NCI-H187 (cell line): Measurements from ENCODE around the gene TIMM9.
"Not testable (repeated sequence)": the region's sequence is repeated elsewhere in the genome, so short reads cannot be mapped to it uniquely, and the experiment has no call there.

ENCODE experiments used
- DNase-seq, 2 experiments: peaks; one replicate each; lab custom pipeline; 2025; lab: John Stamatoyannopoulos, UW

Gene TIMM9

DNA sequence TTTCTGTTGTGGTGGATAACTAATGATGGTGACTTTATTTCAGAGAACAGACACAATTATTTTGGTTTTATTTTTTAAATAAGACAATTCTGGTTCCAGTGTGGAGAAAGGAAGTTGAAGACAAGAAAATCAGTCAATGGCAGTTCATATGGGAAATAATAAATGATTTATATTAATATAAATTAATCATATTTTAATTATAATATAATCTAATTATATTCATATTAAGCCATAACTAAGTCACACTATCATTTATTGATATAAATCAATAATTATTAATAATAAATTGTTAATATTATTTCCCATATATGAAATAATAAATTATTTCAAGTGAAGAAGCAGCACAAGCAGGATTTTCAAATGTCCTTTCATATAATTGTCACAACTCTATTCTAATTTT, 28.8 kb downstream of the TIMM9 start:
- DNase-seq: no peak

DNA sequence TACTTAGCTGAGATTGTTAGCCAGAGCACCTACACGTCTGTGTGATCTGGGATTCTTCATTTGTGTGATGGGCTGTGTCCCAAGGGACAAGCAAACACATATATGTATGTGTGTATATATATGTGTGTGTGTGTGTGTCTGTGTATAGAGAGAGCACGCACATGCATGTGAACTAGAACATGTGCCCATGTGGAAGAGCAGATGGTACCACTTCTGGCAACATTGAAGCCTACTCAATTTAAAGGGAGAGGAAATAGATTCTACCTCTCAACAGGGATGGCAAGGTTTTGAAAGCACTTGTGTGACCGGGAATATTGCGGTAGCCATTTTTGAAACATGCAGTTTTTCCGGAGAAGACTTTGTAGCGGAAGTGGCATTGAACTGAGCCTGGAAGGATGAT, 30.2 kb downstream of the TIMM9 start:
- DNase-seq: no peak

- DNase-seq: peak; percentile 18 to 41
Observed at GRCh38 chr14:58395812-58396788, 31.2 kb downstream of the TIMM9 start, which contains the start of gene TOMM20L. TOMM20L (plus strand) TSS chr14:58395930; CDS start chr14:58395958, 28 bp downstream.

DNA sequence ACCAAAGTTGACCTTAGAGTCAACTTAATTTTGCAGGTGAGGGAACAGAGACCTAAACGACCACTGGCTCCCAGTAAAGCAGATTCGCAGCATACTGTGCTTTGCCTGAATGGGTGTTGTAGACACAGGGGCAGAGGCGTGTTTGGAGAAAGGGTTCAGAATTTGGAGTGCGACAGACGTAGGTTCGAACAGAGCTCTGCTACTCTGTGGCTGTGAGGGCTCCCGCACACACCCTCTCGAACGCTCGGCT, 31.8 kb downstream of the TIMM9 start:
- no peak for DNase-seq

DNA sequence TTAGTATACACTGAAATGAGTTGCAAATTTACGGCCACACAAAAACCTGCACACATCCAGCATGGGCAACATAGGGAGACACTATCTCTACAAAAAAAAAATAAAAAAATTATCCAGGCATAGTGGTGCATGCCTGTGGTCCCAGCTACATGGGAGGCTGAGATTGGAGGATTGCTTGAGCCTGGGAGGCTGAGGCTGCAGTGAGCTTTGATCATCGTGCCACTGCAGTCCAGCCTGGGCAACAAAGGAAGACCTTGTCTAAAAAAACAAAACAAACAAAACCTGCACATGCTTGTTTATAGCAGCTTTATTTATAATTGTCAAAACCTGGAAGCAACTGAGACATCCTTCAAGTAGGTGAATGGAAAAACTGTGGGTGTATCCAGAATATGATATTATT, 36.5 kb downstream of the TIMM9 start:
- no peak for DNase-seq

DNA sequence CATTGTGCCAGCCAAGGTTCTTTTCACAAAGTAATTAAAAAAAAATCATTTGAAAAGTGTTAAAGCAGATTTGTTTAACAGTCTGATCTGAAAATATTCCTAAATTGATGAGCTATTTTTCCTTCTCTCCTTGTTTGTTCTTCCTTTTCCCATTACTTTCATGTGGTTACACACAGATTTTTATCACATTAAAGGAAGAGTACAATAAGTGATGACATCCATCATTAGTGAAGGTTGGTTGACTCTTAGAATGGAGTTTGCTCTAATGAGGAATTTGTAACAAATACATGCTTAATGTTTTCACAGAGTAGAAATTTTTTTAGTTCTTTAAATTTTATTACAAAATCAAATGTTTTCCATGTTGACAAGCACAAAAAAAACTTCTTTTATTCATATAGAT, 50.5 kb downstream of the TIMM9 start:
- DNase-seq: no peak

DNA sequence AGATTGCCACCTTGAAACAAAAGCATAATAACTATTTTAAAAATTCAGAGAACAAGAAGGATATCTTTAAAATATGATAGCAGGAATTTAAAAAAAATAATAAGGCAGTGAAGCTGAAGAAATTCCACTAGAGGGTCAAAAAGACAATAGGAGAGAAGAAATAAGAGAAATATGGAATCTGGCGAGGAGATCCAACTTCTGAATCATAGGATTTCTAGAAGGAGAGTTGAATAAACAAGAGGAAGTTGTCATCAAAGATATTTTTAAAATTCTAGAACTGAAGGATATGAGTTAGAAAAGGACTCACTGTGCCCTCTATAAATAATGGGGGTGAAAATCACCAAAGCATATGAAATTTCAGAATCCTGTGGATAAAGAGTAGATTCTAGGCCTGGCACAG, 58.4 kb downstream of the TIMM9 start:
- no peak for DNase-seq

DNA sequence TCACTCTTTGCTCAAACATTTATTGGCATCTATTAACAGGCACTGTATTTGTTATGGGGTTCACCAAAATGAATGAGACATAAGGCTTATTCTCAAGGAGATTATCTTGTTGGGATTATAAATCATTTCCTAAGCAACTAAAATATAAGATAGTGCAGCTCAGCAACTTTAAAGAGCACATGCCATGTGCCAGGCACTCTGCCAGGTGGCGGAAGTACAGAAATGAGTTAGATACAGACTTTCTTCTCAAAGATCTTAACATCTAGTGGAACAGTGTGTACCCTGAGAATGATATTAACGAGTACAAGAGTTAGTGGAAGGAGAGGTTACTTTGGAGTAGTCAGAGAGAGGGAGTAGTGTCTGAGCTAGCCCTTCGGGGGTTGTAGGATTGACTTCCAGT, 60.0 kb downstream of the TIMM9 start:
- DNase-seq: no peak

- no peak for DNase-seq
Observed at GRCh38 chr14:58364316-58364715, 63.0 kb downstream of the TIMM9 start.

DNA sequence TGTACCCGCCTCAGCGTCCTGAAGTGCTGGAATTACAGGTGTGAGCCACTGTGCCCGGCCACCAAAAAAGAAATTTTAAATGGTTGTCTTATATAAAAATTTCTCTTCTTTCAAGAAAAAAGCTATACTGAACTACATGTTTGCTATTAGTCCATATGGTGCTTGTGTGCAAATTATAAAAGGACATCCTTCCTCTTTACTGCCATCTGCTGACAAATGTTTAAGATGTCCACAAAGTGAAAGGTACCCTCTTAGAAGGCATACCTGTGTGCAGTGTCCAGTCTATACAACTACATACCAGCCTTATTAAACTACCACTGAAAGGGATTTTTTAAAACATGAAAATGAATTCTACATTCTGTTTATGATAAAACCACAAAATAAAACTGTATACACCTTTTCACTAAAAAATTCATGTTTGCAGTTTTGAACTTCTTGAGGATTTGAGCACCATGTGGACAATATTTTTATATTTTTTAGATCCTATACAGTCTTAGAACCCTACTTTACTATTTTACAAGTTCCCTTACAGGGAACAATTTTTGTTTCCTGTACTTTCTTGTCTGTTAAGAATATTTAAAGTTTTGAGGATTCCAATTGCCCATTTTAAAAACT, 64.4 kb downstream of the TIMM9 start:
- no peak for DNase-seq

- DNase-seq: not testable (repeated sequence)
Observed at GRCh38 chr14:58362272-58362671, 65.1 kb downstream of the TIMM9 start.
